IPS-20b (cell line): ENCODE measurements around the gene GYG2.
"Not testable (repeated sequence)": the region's sequence is repeated elsewhere in the genome, so short reads cannot be mapped to it uniquely, and the experiment has no call there.

ENCODE experiments used
- H3K27ac ChIP-seq: one replicate; pipeline ENCODE4 v1.5.1; 2013; ENCODE audit warnings: low read length
- H3K27me3 ChIP-seq: 2 replicates; pipeline ENCODE4 v1.6.1; 2013; ENCODE audit warnings: mild to moderate bottlenecking, low read length, inconsistent platforms; ENCODE audit not compliant: insufficient read depth
- H3K36me3 ChIP-seq: 2 replicates; pipeline ENCODE4 v1.6.1; 2013; ENCODE audit warnings: low read depth, mild to moderate bottlenecking, inconsistent platforms, low read length, moderate library complexity; ENCODE audit not compliant: insufficient read depth
- H3K4me1 ChIP-seq: 2 replicates; pipeline ENCODE4 v1.6.1; 2013; ENCODE audit warnings: mild to moderate bottlenecking, control low read depth, inconsistent platforms, low read length, moderate library complexity; ENCODE audit not compliant: insufficient read depth
- H3K4me3 ChIP-seq: 2 replicates; pipeline ENCODE4 v1.5.1; 2013; ENCODE audit warnings: mild to moderate bottlenecking, low read length, inconsistent platforms
- H3K9ac ChIP-seq: 2 replicates; pipeline ENCODE4 v1.6.1; 2013; ENCODE audit warnings: low read depth, mild to moderate bottlenecking, inconsistent platforms, low read length, moderate library complexity
- H3K9me3 ChIP-seq: 2 replicates; pipeline ENCODE4 v1.6.1; 2013; ENCODE audit warnings: mild to moderate bottlenecking, low read depth, low read length, inconsistent platforms; ENCODE audit not compliant: insufficient read depth

GYG2 gene

GRCh38 chrX:2874222-2875135 lies 45.7 kb downstream of the GYG2 start:
- Histone ChIP-seq H3K9ac (no peak overlapping the region), H3K4me1 (no peaks in the 10 kb centered on the region), H3K27me3 (no peaks in the 10 kb centered on the region), H3K36me3 (no peaks in the 10 kb centered on the region; the same call in 1 of the 2 replicates), H3K27ac (no peak overlapping the region), H3K4me3 (no peak overlapping the region), H3K9me3 (no peaks in the 10 kb centered on the region)

GRCh38 chrX:2875136-2875481 lies 46.4 kb downstream of the GYG2 start:
- no peak overlapping the region for H3K27ac ChIP-seq
- H3K9ac ChIP-seq, result no peak overlapping the region

GRCh38 chrX:2875798-2876399 lies 47.2 kb downstream of the GYG2 start:
- no peaks in the 10 kb centered on the region for H3K9me3 ChIP-seq
- no peak overlapping the region for H3K27ac ChIP-seq
- H3K4me3 ChIP-seq, result no peak overlapping the region
- H3K9ac ChIP-seq, result no peak overlapping the region
- H3K36me3 ChIP-seq, result 0 out of 2 replicates have a peak, but pooled peaks cover 2% of the 10 kb centered on the region
- H3K4me1 ChIP-seq, result no peaks in the 10 kb centered on the region
- H3K27me3 ChIP-seq, result no peaks in the 10 kb centered on the region

More at GRCh38 chrX:2875136-2875481, 46.4 kb downstream of the GYG2 start:
- Histone ChIP-seq H3K9me3 (no peaks in the 10 kb centered on the region), H3K27me3 (no peaks in the 10 kb centered on the region), H3K4me1 (no peaks in the 10 kb centered on the region), H3K4me3 (no peak overlapping the region), H3K36me3 (no peaks in the 10 kb centered on the region)

GRCh38 chrX:2878563-2878962 lies 49.8 kb downstream of the GYG2 start:
- Histone ChIP-seq H3K9ac (no peak overlapping the region), H3K4me1 (no peaks in the 10 kb centered on the region), H3K27ac (no peak overlapping the region), H3K36me3 (peaks cover 20% of the 10 kb centered on the region), H3K27me3 (no peaks in the 10 kb centered on the region), H3K4me3 (no peak overlapping the region), H3K9me3 (no peaks in the 10 kb centered on the region)

GRCh38 chrX:2879670-2880069 lies 50.9 kb downstream of the GYG2 start:
- Histone ChIP-seq H3K4me1 (no peaks in the 10 kb centered on the region), H3K4me3 (no peak overlapping the region), H3K27ac (no peak overlapping the region), H3K9me3 (no peaks in the 10 kb centered on the region), H3K27me3 (no peaks in the 10 kb centered on the region), H3K9ac (no peak overlapping the region), H3K36me3 (peaks cover 20% of the 10 kb centered on the region)

GRCh38 chrX:2883770-2884169 lies 55.0 kb downstream of the GYG2 start:
- Histone ChIP-seq H3K27me3 (no peaks in the 10 kb centered on the region), H3K9me3 (no peaks in the 10 kb centered on the region), H3K4me3 (no peak overlapping the region), H3K9ac (no peak overlapping the region), H3K27ac (no peak overlapping the region), H3K4me1 (no peaks in the 10 kb centered on the region), H3K36me3 (peaks cover 20% of the 10 kb centered on the region)

- no peak overlapping the region for H3K27ac ChIP-seq
- H3K4me3 ChIP-seq, result no peak overlapping the region
- no peaks in the 10 kb centered on the region for H3K27me3 ChIP-seq
- no peaks in the 10 kb centered on the region for H3K36me3 ChIP-seq
- H3K9me3 ChIP-seq, result no peaks in the 10 kb centered on the region
- H3K9ac ChIP-seq, result no peak overlapping the region
- peaks cover 4% of the 10 kb centered on the region for H3K4me1 ChIP-seq
Measured at GRCh38 chrX:2888309-2888708, 59.6 kb downstream of the GYG2 start.

- Histone ChIP-seq H3K9ac (no peak overlapping the region), H3K4me1 (peaks cover 4% of the 10 kb centered on the region), H3K9me3 (no peaks in the 10 kb centered on the region), H3K27me3 (no peaks in the 10 kb centered on the region), H3K36me3 (no peaks in the 10 kb centered on the region), H3K4me3 (no peak overlapping the region), H3K27ac (no peak overlapping the region)
Measured at GRCh38 chrX:2889045-2889605, 60.4 kb downstream of the GYG2 start.

- H3K27me3 ChIP-seq, H3K9ac ChIP-seq, H3K36me3 ChIP-seq, H3K9me3 ChIP-seq, H3K4me1 ChIP-seq, H3K27ac ChIP-seq, H3K4me3 ChIP-seq: not testable (repeated sequence)
Measured at GRCh38 chrX:2889706-2890490, 61.2 kb downstream of the GYG2 start.

- not testable (repeated sequence) for H3K9me3 ChIP-seq, H3K36me3 ChIP-seq, H3K4me3 ChIP-seq, H3K4me1 ChIP-seq, H3K9ac ChIP-seq, H3K27ac ChIP-seq, H3K27me3 ChIP-seq
Measured at GRCh38 chrX:2890536-2891460, 62.1 kb downstream of the GYG2 start.

GRCh38 chrX:2892816-2893215 lies 64.1 kb downstream of the GYG2 start:
- no peaks in the 10 kb centered on the region for H3K9me3 ChIP-seq
- H3K36me3 ChIP-seq, result no peaks in the 10 kb centered on the region
- peaks cover 9% of the 10 kb centered on the region for H3K4me1 ChIP-seq
- no peak overlapping the region for H3K4me3 ChIP-seq
- no peak overlapping the region for H3K27ac ChIP-seq
- no peak overlapping the region for H3K9ac ChIP-seq
- H3K27me3 ChIP-seq, result no peaks in the 10 kb centered on the region
